Measurements from ENCODE around the gene KLHL40. TPM values are rescaled to one million over a fixed set of nuclear protein-coding genes. Genes with fewer than 3 reads are reported as not detected.

KLHL40 gene
- total and polyA plus RNA-seq, 9 of the 15 experiments (the other 6 are each of a cell fraction or from before 2014, with no cell fraction given) = not detected

GRCh38 chr3:42683875-42684598 is 1.3 kb upstream of the KLHL40 start (continued):
- TF ChIP-seq RBM22 (IDR thresholded peaks at IDR 0.05; ENCODE audit: low read depth, low read length, poor library complexity, severe bottlenecking) = no peak
- no peak for TF ChIP-seq ZNF175 (CRISPR knock-in tag; IDR thresholded peaks at IDR 0.05; ENCODE audit: low read depth)
- TF ChIP-seq FOXA3 (CRISPR knock-in tag; conservative IDR thresholded peaks at IDR 0.05 in 1 of 2, IDR thresholded peaks at IDR 0.05 in 1 of 2) = no peak
- no peak for TF ChIP-seq MTA3 (IDR thresholded peaks at IDR 0.05; ENCODE audit: borderline replicate concordance)
- no peak for TF ChIP-seq RNF2 (IDR thresholded peaks at IDR 0.05)
- no peak for TF ChIP-seq SP2 (IDR thresholded peaks at IDR 0.05; ENCODE audit: extremely low read depth, low read depth, low read length, poor library complexity, severe bottlenecking)
- TF ChIP-seq ZNF589 (CRISPR knock-in tag; IDR thresholded peaks at IDR 0.05; ENCODE audit: low read depth) = no peak
- TF ChIP-seq HNRNPUL1 (IDR thresholded peaks at IDR 0.05; ENCODE audit: low read length) = no peak
- TF ChIP-seq ZNF41 (CRISPR knock-in tag; conservative IDR thresholded peaks at IDR 0.05) = no peak
- TF ChIP-seq RBM34 (IDR thresholded peaks at IDR 0.05; ENCODE audit: borderline replicate concordance, insufficient read depth, low read length) = no peak
- no peak for TF ChIP-seq RB1 (IDR thresholded peaks at IDR 0.05; ENCODE audit: low read depth)
- TF ChIP-seq CSDE1 (IDR thresholded peaks at IDR 0.05) = no peak
- no peak for TF ChIP-seq HDAC6 (IDR thresholded peaks at IDR 0.05; ENCODE audit: low read depth, low read length)
- TF ChIP-seq ZNF347 (CRISPR knock-in tag; IDR thresholded peaks at IDR 0.05; ENCODE audit: low read depth) = no peak
- no peak for TF ChIP-seq ZNF146 (CRISPR knock-in tag; IDR thresholded peaks at IDR 0.05; ENCODE audit: unreplicated experiment)
- TF ChIP-seq ZNF609 (CRISPR knock-in tag; IDR thresholded peaks at IDR 0.05; ENCODE audit: borderline replicate concordance) = no peak
- no peak for TF ChIP-seq SIRT6 (IDR thresholded peaks at IDR 0.05; ENCODE audit: low read depth, low read length)
- TF ChIP-seq BHLHE40 (IDR thresholded peaks at IDR 0.05; ENCODE audit: low read length) = no peak
- no peak for TF ChIP-seq ZNF324 (CRISPR knock-in tag; IDR thresholded peaks at IDR 0.05)
- no peak for TF ChIP-seq PHB (CRISPR knock-in tag; IDR thresholded peaks at IDR 0.05)
- no peak for TF ChIP-seq GABPB1 (CRISPR knock-in tag; IDR thresholded peaks at IDR 0.05)
- no peak for TF ChIP-seq USF2 (CRISPR knock-in tag; IDR thresholded peaks at IDR 0.05)
- TF ChIP-seq ETV6 (IDR thresholded peaks at IDR 0.05; ENCODE audit: borderline replicate concordance in 1 of 2, low read depth in 2 of 2, low read length in 1 of 2) = no peak
- TF ChIP-seq ETV6 (CRISPR knock-in tag; IDR thresholded peaks at IDR 0.05; ENCODE audit: borderline replicate concordance) = no peak
